HepG2 (cell line): ENCODE results near the gene UGP2. TPM values are rescaled to one million over a fixed set of nuclear protein-coding genes. Genes with fewer than 3 reads are reported as not detected.
A peak's percentile ranks its signal among the peaks of the same experiment; 100 is the strongest.

ENCODE experiments used
- CBX5 ChIP-seq: sonication (generic); formaldehyde crosslinking; IDR thresholded peaks from 2 replicates; pipeline ENCODE4 v1.4.0; 2020; ENCODE audit warnings: missing genetic modification reagents, borderline replicate concordance
- DPF2 ChIP-seq: sonication (generic); formaldehyde crosslinking; IDR thresholded peaks from 2 replicates; pipeline ENCODE4 v1.4.0; 2020; ENCODE audit warnings: mild to moderate bottlenecking, low read depth, missing genetic modification reagents, borderline replicate concordance
- IRF2 ChIP-seq: IDR thresholded peaks from 2 replicates; pipeline ENCODE4 v1.6.1; 2018; ENCODE audit warnings: missing genetic modification reagents, missing compliant biosample characterization
- PAXIP1 ChIP-seq: sonication (generic); formaldehyde crosslinking; conservative IDR thresholded peaks from 2 replicates; pipeline ENCODE4 v1.4.0; 2020; ENCODE audit warnings: mild to moderate bottlenecking, missing genetic modification reagents, moderate library complexity
- RBAK ChIP-seq: sonication (generic); formaldehyde crosslinking; IDR thresholded peaks from 2 replicates; pipeline ENCODE4 v1.5.1; 2020; ENCODE audit warnings: mild to moderate bottlenecking, missing genetic modification reagents
- REXO4 ChIP-seq: sonication (generic); formaldehyde crosslinking; IDR thresholded peaks from 2 replicates; pipeline ENCODE4 v1.8.0; 2022; ENCODE audit warnings: missing genetic modification reagents, mild to moderate bottlenecking, borderline replicate concordance
- SAP130 ChIP-seq: IDR thresholded peaks from 2 replicates; pipeline ENCODE4 v1.6.1; 2016; ENCODE audit warnings: low read depth
- ZBTB1 ChIP-seq: sonication (generic); formaldehyde crosslinking; IDR thresholded peaks from 2 replicates; pipeline ENCODE4 v1.4.0; 2020; ENCODE audit warnings: missing genetic modification reagents, borderline replicate concordance
- ZNF292 ChIP-seq: sonication (generic); formaldehyde crosslinking; IDR thresholded peaks from 2 replicates; pipeline ENCODE4 v1.8.1; 2022; ENCODE audit warnings: mild to moderate bottlenecking, low read depth, missing genetic modification reagents, borderline replicate concordance
- ZNF496 ChIP-seq: sonication (generic); formaldehyde crosslinking; IDR thresholded peaks from 2 replicates; pipeline ENCODE4 v1.8.1; 2023; ENCODE audit warnings: mild to moderate bottlenecking, moderate library complexity, missing genetic modification reagents; ENCODE audit not compliant: insufficient replicate concordance
- ZNF616 ChIP-seq: sonication (generic); formaldehyde crosslinking; IDR thresholded peaks from 2 replicates; pipeline ENCODE4 v1.5.0; 2020; ENCODE audit warnings: low read depth, mild to moderate bottlenecking, missing genetic modification reagents
- polyA plus RNA-seq, 8 experiments: library from polyadenylated mRNA; depleted of rRNA in 3 of 8; stranded (reverse) in 7 of 8; unstranded in 1 of 8; fragments of >200 nt; fragmentation: Illumina TruSeq in 4 of 8; extraction: Trizol in 4 of 8; gene quantifications; 2 replicates each; pipeline versions ENCODE4 v1.2.1 to v1.2.3, GENCODE V29; 2011 to 2016; ENCODE audit warnings: low read depth in 4 of 8, missing spikeins in 1 of 8, mixed read lengths in 1 of 8; ENCODE audit not compliant: insufficient read depth in 1 of 8
- total RNA-seq, 5 experiments: library from RNA; depleted of rRNA; stranded (reverse); fragments of >200 nt; fragmentation: Illumina TruSeq; extraction: Trizol; gene quantifications; 2 replicates each; pipeline ENCODE4 v1.2.3, GENCODE V29; 2016; ENCODE audit warnings: low read depth in 1 of 5
- TF ChIP-seq, protein P1 (sequence below): sonication (generic); formaldehyde crosslinking; IDR thresholded peaks from 2 replicates; pipeline ENCODE4 v1.4.0; 2020; ENCODE audit warnings: missing genetic modification reagents, borderline replicate concordance
- TF ChIP-seq, protein P2 (sequence below): IDR thresholded peaks from 2 replicates; pipeline ENCODE4 v1.6.1; 2018; ENCODE audit warnings: missing genetic modification reagents, mild to moderate bottlenecking, missing compliant biosample characterization
- TF ChIP-seq, protein P3 (sequence below): sonication (generic); formaldehyde crosslinking; IDR thresholded peaks from 2 replicates; pipeline ENCODE4 v1.4.0; 2020; ENCODE audit warnings: mild to moderate bottlenecking, missing genetic modification reagents

Gene UGP2
- total and polyA plus RNA-seq, 2 of the 13 experiments (the other 11 are each of a cell fraction or from before 2014, with no cell fraction given), result 96.0 to 134 TPM

GRCh38 chr2:63842149-63843061, 709 bp downstream of the UGP2 start (continued):
- TF ChIP-seq SAP130 (CRISPR knock-in tag) (peak; percentile 95), RBAK (no peak), ZBTB1 (no peak), DPF2 (CRISPR knock-in tag) (0 out of 2 replicates have a peak, but pooled peaks have one; percentile 42), REXO4 (CRISPR knock-in tag) (no peak), PAXIP1 (peak; percentile 74), ZNF616 (no peak), CBX5 (CRISPR knock-in tag) (peak; percentile 37; the same call in 1 of the 2 replicates), ZNF292 (CRISPR knock-in tag) (peak; percentile 60; the same call in 1 of the 2 replicates), ZNF496 (CRISPR knock-in tag) (no peak), IRF2 (CRISPR knock-in tag) (peak; percentile 51; the same call in 1 of the 2 replicates)
- TF ChIP-seq, protein P1, sequence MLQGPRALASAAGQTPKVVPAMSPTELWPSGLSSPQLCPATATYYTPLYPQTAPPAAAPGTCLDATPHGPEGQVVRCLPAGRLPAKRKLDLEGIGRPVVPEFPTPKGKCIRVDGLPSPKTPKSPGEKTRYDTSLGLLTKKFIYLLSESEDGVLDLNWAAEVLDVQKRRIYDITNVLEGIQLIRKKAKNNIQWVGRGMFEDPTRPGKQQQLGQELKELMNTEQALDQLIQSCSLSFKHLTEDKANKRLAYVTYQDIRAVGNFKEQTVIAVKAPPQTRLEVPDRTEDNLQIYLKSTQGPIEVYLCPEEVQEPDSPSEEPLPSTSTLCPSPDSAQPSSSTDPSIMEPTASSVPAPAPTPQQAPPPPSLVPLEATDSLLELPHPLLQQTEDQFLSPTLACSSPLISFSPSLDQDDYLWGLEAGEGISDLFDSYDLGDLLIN (CRISPR knock-in tag), result 0 out of 2 replicates have a peak, but pooled peaks have one; percentile 35
- TF ChIP-seq, protein P2, sequence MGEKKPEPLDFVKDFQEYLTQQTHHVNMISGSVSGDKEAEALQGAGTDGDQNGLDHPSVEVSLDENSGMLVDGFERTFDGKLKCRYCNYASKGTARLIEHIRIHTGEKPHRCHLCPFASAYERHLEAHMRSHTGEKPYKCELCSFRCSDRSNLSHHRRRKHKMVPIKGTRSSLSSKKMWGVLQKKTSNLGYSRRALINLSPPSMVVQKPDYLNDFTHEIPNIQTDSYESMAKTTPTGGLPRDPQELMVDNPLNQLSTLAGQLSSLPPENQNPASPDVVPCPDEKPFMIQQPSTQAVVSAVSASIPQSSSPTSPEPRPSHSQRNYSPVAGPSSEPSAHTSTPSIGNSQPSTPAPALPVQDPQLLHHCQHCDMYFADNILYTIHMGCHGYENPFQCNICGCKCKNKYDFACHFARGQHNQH (CRISPR knock-in tag), result peak; percentile 58
- TF ChIP-seq, protein P3, sequence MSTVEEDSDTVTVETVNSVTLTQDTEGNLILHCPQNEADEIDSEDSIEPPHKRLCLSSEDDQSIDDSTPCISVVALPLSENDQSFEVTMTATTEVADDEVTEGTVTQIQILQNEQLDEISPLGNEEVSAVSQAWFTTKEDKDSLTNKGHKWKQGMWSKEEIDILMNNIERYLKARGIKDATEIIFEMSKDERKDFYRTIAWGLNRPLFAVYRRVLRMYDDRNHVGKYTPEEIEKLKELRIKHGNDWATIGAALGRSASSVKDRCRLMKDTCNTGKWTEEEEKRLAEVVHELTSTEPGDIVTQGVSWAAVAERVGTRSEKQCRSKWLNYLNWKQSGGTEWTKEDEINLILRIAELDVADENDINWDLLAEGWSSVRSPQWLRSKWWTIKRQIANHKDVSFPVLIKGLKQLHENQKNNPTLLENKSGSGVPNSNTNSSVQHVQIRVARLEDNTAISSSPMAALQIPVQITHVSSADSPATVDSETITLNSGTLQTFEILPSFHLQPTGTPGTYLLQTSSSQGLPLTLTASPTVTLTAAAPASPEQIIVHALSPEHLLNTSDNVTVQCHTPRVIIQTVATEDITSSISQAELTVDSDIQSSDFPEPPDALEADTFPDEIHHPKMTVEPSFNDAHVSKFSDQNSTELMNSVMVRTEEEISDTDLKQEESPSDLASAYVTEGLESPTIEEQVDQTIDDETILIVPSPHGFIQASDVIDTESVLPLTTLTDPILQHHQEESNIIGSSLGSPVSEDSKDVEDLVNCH, result no peak
